ENCODE measurements around the gene ANK3. TPM values are rescaled to one million over a fixed set of nuclear protein-coding genes. Genes with fewer than 3 reads are reported as not detected.

Gene ANK3
- total and polyA plus RNA-seq, 7 donors: 11.6 to 170 (median 94.2) TPM

DNA sequence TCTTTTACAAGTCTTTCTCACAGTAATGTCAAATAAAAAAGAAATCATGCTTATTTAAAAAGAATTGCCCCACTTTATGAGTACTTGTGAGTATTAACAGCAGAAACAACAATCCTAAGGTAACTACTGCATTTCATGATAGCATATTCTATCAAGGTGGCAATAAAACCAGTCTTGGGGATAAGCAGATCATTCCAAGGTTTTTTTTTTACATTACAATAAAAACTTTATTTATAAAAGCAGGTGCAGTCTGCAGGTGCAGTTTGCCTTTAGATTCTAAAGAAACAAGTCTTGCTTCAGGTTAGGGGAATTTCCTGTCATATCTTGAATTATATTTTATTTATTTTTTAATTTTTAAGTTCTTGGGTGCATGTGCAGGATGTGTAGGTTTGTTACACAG, 10.7 kb upstream of the ANK3 start:
- Histone ChIP-seq H3K36me3 (ENCODE audit: insufficient read depth in 1 of 2, low read depth in 1 of 2) (no peaks in the 10 kb centered on the region), H3K27ac (no peak overlapping the region), H3K4me1 (peaks cover 8% of the 10 kb centered on the region), H3K27me3 (ENCODE audit: insufficient read depth in 3 of 3, low read length in 2 of 3) (no peaks in the 10 kb centered on the region), H3K4me3 (no peak overlapping the region), H3K9me3 (no peaks in the 10 kb centered on the region)
- intact Hi-C loops (cut with DNase I): no loop called here
- TF ChIP-seq, protein P1, sequence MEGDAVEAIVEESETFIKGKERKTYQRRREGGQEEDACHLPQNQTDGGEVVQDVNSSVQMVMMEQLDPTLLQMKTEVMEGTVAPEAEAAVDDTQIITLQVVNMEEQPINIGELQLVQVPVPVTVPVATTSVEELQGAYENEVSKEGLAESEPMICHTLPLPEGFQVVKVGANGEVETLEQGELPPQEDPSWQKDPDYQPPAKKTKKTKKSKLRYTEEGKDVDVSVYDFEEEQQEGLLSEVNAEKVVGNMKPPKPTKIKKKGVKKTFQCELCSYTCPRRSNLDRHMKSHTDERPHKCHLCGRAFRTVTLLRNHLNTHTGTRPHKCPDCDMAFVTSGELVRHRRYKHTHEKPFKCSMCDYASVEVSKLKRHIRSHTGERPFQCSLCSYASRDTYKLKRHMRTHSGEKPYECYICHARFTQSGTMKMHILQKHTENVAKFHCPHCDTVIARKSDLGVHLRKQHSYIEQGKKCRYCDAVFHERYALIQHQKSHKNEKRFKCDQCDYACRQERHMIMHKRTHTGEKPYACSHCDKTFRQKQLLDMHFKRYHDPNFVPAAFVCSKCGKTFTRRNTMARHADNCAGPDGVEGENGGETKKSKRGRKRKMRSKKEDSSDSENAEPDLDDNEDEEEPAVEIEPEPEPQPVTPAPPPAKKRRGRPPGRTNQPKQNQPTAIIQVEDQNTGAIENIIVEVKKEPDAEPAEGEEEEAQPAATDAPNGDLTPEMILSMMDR (IDR thresholded peaks at IDR 0.05): no peak
- DNase-seq (no peak), ATAC-seq (no peak)

DNA sequence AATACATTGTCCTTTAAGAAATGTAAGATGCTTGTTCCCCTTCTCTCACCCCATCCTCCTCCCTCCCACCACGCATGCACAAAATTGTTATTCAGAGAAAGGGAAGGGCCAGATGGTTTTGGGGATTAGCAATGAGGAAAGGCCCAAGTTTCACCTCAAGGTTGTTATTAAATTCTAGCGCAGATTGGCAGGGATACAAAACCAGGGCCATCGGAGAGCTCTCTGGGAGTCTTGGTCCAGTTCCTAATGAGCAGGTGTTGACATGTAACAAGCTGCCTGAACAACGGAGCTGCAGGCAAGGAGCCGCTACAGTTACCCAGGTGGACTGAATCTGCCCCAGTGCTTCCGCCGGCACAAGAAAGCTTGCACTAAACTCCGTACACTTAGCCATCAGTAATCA, 9.7 kb upstream of the ANK3 start:
- Histone ChIP-seq H3K27ac (no peak overlapping the region), H3K9me3 (no peaks in the 10 kb centered on the region), H3K4me1 (peaks cover 8% of the 10 kb centered on the region), H3K36me3 (ENCODE audit: insufficient read depth in 1 of 2, low read depth in 1 of 2) (no peaks in the 10 kb centered on the region), H3K27me3 (ENCODE audit: insufficient read depth in 3 of 3, low read length in 2 of 3) (no peaks in the 10 kb centered on the region), H3K4me3 (no peak overlapping the region)
- TF ChIP-seq, protein P1 (IDR thresholded peaks at IDR 0.05): no peak
- intact Hi-C loops (cut with DNase I): no loop called here
- DNase-seq (no peak), ATAC-seq (peak in 2 of 4 donors; percentile 59 to 71)
- WGBS, 3 donors: 20 to 37% (median 32%) methylated on average over 8 of the region's 8 CpGs

DNA sequence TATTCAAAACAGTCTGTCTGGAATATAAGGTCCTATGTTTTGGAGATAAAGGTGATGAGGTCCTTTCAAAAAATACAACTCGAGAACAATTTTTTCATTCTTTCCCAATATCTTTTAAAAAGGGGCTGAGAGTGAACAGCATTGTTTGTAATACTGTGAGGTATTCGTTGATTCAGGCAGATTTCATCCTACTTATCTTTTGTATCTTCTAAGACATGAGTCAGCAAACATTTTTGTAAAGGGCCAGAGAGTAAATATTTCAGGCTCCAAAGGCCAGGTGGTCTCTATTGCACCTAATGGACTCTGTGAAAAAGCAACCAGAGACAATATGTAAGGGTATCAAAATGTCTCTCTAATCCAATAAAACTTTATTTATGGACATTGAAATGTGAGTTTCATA, 8.1 kb upstream of the ANK3 start:
- intact Hi-C loops (cut with DNase I): no loop called here
- ATAC-seq (no peak), DNase-seq (no peak)
- 84 to 96% (median 93%) methylated on average over 2 of the region's 2 CpGs for WGBS, 3 donors
- no peak overlapping the region for H3K4me3 ChIP-seq
- H3K4me1 ChIP-seq: peaks cover 8% of the 10 kb centered on the region
- no peaks in the 10 kb centered on the region for H3K27me3 ChIP-seq (ENCODE audit: insufficient read depth in 3 of 3, low read length in 2 of 3)
- H3K9me3 ChIP-seq: no peaks in the 10 kb centered on the region
- no peak overlapping the region for H3K27ac ChIP-seq
- TF ChIP-seq, protein P1 (IDR thresholded peaks at IDR 0.05): no peak
- no peaks in the 10 kb centered on the region for H3K36me3 ChIP-seq (ENCODE audit: insufficient read depth in 1 of 2, low read depth in 1 of 2)

DNA sequence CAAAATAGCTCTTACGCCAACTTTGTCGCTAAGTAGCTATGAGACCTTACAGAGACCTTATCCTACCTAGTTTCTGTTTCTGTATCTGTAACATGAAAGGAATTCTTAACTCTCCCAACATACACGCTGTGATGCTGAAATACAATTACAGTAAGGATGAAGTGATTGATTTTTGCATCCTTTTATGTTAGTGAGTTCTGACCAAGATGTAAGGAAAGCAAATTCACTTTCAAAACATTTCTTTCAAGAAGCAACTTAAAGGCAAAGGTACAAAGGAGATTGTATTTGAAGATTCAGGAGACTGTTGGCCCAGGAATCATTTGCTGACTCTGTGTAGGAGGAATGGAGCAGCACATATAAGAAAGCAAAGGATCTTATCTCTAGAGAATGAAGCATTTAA, 7.1 kb upstream of the ANK3 start:
- no peaks in the 10 kb centered on the region for H3K27me3 ChIP-seq (ENCODE audit: insufficient read depth in 3 of 3, low read length in 2 of 3)
- DNase-seq: no peak
- peaks cover 8% of the 10 kb centered on the region for H3K4me1 ChIP-seq
- H3K4me3 ChIP-seq: no peak overlapping the region
- no peak for ATAC-seq
- WGBS, 3 donors: 93 to 96% (median 93%) methylated on average over 3 of the region's 3 CpGs
- TF ChIP-seq, protein P1 (IDR thresholded peaks at IDR 0.05): no peak
- no peak overlapping the region for H3K27ac ChIP-seq
- no peaks in the 10 kb centered on the region for H3K36me3 ChIP-seq (ENCODE audit: insufficient read depth in 1 of 2, low read depth in 1 of 2)
- intact Hi-C loops (cut with DNase I): no loop called here
- H3K9me3 ChIP-seq: no peaks in the 10 kb centered on the region

DNA sequence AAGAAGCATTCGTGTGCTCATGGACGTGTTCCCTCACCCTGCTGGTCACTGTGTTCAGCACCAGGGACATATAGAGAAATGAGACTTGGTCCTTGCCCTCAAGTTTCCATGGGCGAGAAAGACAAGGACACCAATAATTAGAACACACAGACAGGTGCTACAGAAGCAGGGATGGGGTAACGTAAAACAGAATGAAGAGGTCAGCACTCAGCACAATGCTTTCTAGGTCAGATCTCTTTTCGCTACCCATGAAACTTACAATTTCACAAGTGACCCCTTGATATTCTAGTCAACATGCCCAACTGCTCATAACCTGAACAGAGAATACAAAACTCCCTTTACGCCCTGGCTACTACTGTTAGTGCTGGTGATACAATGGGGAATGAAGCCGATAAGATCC, 6.0 kb upstream of the ANK3 start:
- no peak overlapping the region for H3K27ac ChIP-seq
- H3K27me3 ChIP-seq (ENCODE audit: insufficient read depth in 3 of 3, low read length in 2 of 3): no peaks in the 10 kb centered on the region
- H3K4me1 ChIP-seq: peaks cover 8% of the 10 kb centered on the region
- no peak for DNase-seq
- whole genome bisulfite sequencing, 3 donors: 91 to 94% (median 93%) methylated on average over 7 of the region's 7 CpGs
- H3K36me3 ChIP-seq (ENCODE audit: insufficient read depth in 1 of 2, low read depth in 1 of 2): no peaks in the 10 kb centered on the region
- intact Hi-C loops (cut with DNase I): no loop called here
- H3K4me3 ChIP-seq: no peak overlapping the region
- TF ChIP-seq, protein P1 (IDR thresholded peaks at IDR 0.05): no peak
- H3K9me3 ChIP-seq: no peaks in the 10 kb centered on the region
- no peak for ATAC-seq

Measured in psoas muscle (tissue), 8 donors.